T-helper 17 cell (primary cell): Measurements from ENCODE around the gene PPP1R14B. TPM values are rescaled to one million over a fixed set of nuclear protein-coding genes. Genes with fewer than 3 reads are reported as not detected.

Source experiments
- ATAC-seq: fragments of 150-1000 bp; cut with Tn5 transposase; 2 replicates; pipeline ENCODE4 v1.10.0; 2021; ENCODE audit warnings: mild to moderate bottlenecking, moderate library complexity
- DNase-seq, 3 donors: peaks; one replicate each; pipeline versions ENCODE4 v3.0.0 to v3.0.0-alpha.2; 2020 to 2021
- H3K9me3 ChIP-seq: one replicate; pipeline ENCODE4 v1.7.0; 2013; ENCODE audit warnings: low read length, mild to moderate bottlenecking; ENCODE audit not compliant: control insufficient read depth, poor library complexity, severe bottlenecking
- H3K27ac Mint-ChIP-seq: one replicate; pipeline ENCODE4 v1.8.0; 2022; ENCODE audit warnings: mild to moderate bottlenecking, moderate library complexity, mixed read lengths
- H3K27me3 Mint-ChIP-seq: one replicate; pipeline ENCODE4 v1.8.0; 2022; ENCODE audit warnings: mixed read lengths
- H3K36me3 Mint-ChIP-seq: one replicate; pipeline ENCODE4 v1.8.0; 2022; ENCODE audit warnings: low read depth, mixed read lengths
- H3K4me1 Mint-ChIP-seq: one replicate; pipeline ENCODE4 v1.8.0; 2022; ENCODE audit warnings: mild to moderate bottlenecking, mixed read lengths
- H3K4me3 Mint-ChIP-seq: one replicate; pipeline ENCODE4 v1.8.0; 2022; ENCODE audit warnings: mild to moderate bottlenecking, moderate library complexity, mixed read lengths
- total RNA-seq, 4 donors: library from RNA in 2 of 4; stranded (reverse) in 2 of 4; gene quantifications; one replicate each; pipeline ENCODE4 v1.2.3 and lab custom pipeline; 2022 to 2026

Gene PPP1R14B
- total RNA-seq, 2 donors from 2014 or later: 38.7 to 48.2 TPM

DNA sequence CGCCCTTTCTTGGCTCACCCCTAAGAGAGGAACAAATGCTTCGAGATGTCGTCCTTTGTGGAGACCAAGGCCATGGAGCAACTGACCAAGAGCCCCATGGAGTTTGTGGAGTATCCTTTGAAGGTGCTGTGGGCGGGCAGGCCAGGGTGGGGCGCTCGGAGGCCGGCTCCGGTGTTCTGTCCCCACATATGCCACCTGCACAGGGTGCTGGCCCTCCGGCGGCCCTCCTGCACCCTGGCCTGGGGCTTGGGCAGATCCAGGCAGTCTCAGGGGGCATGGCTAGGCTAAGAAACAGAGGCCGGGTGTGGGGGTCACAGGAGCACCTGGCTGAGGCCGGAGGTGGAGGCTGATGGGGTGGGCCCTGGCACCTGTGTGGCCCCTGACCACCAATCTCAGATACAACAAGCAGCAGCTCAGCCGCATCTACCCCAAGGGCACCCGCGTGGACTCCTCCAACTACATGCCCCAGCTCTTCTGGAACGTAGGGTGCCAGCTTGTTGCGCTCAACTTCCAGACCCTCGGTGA is 14.9 kb upstream of the PPP1R14B start:
- H3K4me1 Mint-ChIP-seq: peaks cover 13% of the 10 kb centered on the region
- no peak for ATAC-seq
- no peak overlapping the region for H3K4me3 Mint-ChIP-seq
- DNase-seq: no peak
- H3K36me3 Mint-ChIP-seq: peaks cover 5% of the 10 kb centered on the region
- no peaks in the 10 kb centered on the region for H3K27me3 Mint-ChIP-seq
- H3K9me3 ChIP-seq: no peaks in the 10 kb centered on the region
- H3K27ac Mint-ChIP-seq: no peak overlapping the region

DNA sequence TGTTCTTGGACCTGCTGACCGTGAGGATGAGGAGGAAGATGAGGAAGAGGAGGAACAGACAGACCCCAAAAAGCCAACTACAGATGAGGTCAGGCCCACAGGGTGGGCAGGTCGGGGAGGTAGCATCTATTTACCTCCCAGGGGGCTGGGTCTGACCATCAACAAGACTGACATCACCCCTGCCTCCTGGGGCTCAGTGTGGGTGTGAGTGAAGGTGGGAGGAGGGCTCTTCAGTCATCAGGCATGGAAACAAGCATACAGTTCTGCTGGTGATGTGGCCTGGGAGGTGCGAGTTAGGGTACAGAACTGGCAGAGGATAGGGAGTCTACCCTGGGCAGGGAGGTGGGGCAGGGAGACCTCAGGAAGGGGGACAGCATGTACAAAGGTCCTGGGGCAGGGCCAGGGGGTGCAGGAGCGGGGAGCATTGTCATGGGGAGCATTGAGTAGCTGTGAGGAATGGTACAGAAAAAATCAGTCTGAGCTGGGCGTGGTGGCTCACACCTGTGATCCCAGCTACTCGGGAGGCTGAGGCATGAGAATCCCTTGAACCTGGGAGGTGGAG is 13.5 kb upstream of the PPP1R14B start:
- Mint-ChIP-seq H3K4me3 (no peak overlapping the region), H3K4me1 (peaks cover 13% of the 10 kb centered on the region), H3K36me3 (peaks cover 5% of the 10 kb centered on the region), H3K27me3 (no peaks in the 10 kb centered on the region), H3K27ac (peak overlapping the region; percentile 86)
- ATAC-seq (no peak), DNase-seq (no peak)
- no peaks in the 10 kb centered on the region for H3K9me3 ChIP-seq

DNA sequence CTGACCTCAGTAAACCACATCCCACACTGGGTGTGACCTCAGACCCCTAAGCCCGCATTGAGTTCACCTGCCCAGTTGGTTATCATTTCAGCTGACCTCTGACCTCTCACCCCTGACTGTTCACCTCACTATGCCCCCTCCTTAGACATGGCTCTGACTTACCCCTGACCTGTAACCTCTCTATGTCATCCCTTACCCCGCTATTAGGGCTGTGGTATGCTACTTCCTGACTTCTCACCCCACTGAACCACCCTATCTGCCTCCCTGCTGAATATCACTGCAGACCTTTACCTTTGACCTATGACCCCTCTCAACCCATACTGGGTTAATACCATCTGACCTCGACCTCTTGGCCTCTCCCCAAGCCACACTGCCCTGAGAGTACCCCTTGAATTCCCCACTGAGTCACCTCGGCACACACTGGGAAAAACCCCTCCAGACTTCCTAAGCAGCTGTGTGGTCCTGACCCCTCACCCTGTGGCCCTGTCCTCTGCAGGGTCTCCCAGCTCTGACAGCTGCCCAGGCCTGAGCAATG is 12.9 kb upstream of the PPP1R14B start:
- no peaks in the 10 kb centered on the region for H3K9me3 ChIP-seq
- DNase-seq (no peak), ATAC-seq (peak; percentile 35)
- Mint-ChIP-seq H3K27ac (peak overlapping the region; percentile 86), H3K4me3 (no peak overlapping the region), H3K27me3 (no peaks in the 10 kb centered on the region), H3K4me1 (peaks cover 13% of the 10 kb centered on the region), H3K36me3 (peaks cover 5% of the 10 kb centered on the region)

DNA sequence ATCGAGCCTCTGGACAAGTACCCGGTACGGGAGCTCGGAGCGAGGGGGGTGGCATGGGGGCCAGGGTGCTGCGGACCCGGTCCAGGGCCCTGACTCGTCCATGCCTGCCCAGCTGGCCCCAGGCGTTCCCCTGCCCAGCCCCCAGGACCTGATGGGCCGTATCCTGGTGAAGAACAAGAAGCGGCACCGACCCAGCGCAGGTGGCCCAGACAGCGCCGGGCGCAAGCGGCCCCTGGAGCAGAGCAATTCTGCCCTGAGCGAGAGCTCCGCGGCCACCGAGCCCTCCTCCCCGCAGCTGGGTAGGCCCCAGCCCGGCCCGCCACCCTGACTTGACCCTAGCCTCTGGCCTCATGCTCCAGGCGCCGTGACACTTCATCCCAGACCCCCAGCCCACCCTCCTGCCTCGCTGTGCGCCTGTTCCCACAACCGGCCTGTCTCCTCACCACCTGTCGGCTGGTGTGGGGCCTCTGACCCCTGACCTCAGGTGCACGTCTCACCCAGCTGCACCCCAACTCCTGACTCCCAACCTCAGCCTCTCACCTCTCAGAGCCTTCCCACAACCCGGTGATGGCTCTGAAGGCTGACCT is 12.3 kb upstream of the PPP1R14B start:
- Mint-ChIP-seq H3K4me3 (no peak overlapping the region), H3K4me1 (peaks cover 13% of the 10 kb centered on the region), H3K36me3 (peaks cover 5% of the 10 kb centered on the region), H3K27me3 (no peaks in the 10 kb centered on the region), H3K27ac (peak overlapping the region; percentile 86)
- DNase-seq: no peak
- no peak for ATAC-seq
- no peaks in the 10 kb centered on the region for H3K9me3 ChIP-seq

DNA sequence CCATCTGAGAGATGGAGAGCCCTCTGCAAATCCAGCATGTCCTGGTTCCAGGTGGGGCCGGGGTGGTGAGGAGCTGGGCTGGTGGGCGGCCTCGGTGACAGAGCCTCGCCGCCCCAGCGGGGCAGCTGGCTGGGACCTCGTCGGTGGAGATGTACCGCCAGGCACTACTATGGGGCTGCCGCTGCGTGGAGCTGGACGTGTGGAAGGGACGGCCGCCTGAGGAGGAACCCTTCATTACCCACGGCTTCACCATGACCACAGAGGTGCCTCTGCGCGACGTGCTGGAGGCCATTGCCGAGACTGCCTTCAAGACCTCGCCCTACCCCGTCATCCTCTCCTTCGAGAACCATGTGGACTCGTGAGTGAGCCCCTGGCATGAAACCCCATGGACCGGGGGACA is 11.6 kb upstream of the PPP1R14B start:
- no peak overlapping the region for H3K27ac Mint-ChIP-seq
- no peak overlapping the region for H3K4me3 Mint-ChIP-seq
- peaks cover 13% of the 10 kb centered on the region for H3K4me1 Mint-ChIP-seq
- H3K36me3 Mint-ChIP-seq: peaks cover 5% of the 10 kb centered on the region
- ATAC-seq (no peak), DNase-seq (no peak)
- H3K9me3 ChIP-seq: no peaks in the 10 kb centered on the region
- no peaks in the 10 kb centered on the region for H3K27me3 Mint-ChIP-seq

DNA sequence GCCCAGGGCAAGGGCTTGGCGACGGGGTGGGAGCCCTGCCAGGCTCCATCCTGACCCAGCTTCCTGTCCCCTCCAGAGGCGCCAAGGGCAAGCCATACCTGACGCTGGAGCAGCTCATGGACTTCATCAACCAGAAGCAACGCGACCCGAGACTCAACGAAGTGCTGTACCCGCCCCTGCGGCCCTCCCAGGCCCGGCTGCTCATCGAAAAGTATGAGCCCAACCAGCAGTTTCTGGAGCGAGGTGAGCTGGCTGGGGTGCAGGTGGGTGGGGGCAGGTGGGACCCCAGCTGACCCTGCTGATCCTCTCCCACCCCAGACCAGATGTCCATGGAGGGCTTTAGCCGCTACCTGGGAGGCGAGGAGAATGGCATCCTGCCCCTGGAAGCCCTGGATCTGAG is 9.6 kb upstream of the PPP1R14B start:
- H3K9me3 ChIP-seq: no peaks in the 10 kb centered on the region
- peaks cover 17% of the 10 kb centered on the region for H3K4me1 Mint-ChIP-seq
- no peak overlapping the region for H3K27ac Mint-ChIP-seq
- peaks cover 5% of the 10 kb centered on the region for H3K36me3 Mint-ChIP-seq
- no peak for ATAC-seq
- H3K27me3 Mint-ChIP-seq: no peaks in the 10 kb centered on the region
- DNase-seq: no peak
- no peak overlapping the region for H3K4me3 Mint-ChIP-seq

DNA sequence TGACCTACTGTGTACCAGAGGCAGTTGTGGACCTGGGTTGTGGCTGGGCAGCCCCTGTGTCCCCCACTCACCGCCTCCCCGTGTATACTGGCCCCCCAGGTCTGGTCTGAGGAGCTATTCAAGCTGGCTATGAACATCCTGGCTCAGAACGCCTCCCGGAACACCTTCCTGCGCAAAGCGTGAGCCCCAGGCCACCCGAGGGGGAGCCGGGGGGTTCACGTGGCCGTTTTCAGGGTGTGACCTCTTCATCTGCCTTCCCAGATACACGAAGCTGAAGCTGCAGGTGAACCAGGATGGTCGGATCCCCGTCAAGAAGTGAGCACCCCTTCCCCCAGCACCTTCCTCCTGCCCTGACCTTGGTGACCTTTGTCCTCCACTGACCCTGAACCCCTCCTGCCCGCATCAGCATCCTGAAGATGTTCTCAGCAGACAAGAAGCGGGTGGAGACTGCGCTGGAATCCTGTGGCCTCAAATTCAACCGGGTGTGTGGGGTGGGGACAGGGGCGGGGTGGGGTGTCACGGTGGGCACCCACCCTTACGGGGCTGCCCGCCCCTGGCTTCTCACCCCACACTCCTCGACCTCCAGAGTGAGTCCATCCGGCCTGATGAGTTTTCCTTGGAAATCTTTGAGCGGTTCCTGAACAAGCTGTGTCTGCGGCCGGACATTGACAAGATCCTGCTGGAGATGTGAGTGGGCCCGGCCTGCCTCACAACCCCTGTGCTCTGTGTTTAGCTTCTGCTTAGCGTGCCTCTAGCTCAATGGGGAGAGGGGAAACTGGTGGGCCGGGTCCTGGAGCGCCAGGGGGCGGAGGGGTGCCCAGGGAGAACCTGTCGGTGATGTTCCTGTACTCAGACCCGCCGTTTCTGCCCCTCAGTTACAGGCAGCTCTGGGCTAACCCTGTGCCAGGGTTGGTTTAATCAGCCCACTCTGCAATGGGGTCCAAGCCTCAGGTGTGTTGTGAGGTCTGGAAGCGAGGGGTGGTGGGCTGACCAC is 8.7 kb upstream of the PPP1R14B start:
- H3K4me3 Mint-ChIP-seq: no peak overlapping the region
- H3K9me3 ChIP-seq: no peaks in the 10 kb centered on the region
- H3K36me3 Mint-ChIP-seq: peaks cover 5% of the 10 kb centered on the region
- ATAC-seq: no peak
- H3K4me1 Mint-ChIP-seq: peaks cover 19% of the 10 kb centered on the region
- H3K27ac Mint-ChIP-seq: no peak overlapping the region
- DNase-seq: no peak
- H3K27me3 Mint-ChIP-seq: no peaks in the 10 kb centered on the region

DNA sequence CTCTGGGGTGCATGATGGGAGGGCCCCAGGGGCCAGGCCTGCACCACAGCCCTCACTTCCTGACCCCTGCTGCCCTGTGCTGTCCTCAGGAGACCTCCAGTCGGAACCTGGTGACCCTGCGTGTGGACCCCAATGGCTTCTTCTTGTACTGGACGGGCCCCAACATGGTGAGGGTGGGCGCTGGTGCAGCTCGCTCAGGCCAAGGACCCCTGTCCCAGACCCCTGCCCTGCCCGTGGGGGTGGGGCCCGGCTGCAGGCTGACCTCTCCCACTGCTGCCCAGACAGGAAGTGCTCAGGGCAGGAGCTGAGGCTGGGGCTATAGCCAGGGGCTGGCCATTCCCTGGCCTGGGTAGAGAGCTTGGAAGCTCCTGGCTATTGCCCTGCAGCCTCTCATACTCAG is 7.6 kb upstream of the PPP1R14B start:
- ATAC-seq: no peak
- no peak for DNase-seq
- Mint-ChIP-seq H3K4me3 (no peak overlapping the region), H3K4me1 (peaks cover 14% of the 10 kb centered on the region), H3K27ac (no peak overlapping the region), H3K36me3 (peaks cover 1% of the 10 kb centered on the region), H3K27me3 (no peaks in the 10 kb centered on the region)
- H3K9me3 ChIP-seq: no peaks in the 10 kb centered on the region

DNA sequence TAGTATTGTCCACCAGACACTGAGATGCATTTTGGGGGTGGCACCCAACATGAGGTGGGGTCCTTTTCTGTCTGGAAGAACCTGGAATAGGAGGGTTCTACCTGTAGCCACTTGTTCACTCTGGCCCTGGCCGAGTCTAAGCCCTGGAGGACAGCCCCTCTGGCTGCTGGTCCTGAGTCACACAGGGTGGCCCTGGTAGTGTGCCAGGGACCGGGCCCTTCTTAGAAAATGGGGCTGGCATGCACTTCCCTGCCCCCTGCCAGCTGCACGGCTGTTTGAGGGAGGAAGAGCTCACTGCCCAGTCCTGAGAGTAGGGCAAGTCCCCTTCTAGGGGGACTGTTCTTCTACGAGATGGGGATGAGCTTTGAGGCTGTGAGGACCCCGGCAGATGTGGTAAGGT is 6.7 kb upstream of the PPP1R14B start:
- H3K4me3 Mint-ChIP-seq: peak overlapping the region; percentile 25
- no peaks in the 10 kb centered on the region for H3K9me3 ChIP-seq
- no peak for DNase-seq
- H3K36me3 Mint-ChIP-seq: no peaks in the 10 kb centered on the region
- H3K27ac Mint-ChIP-seq: no peak overlapping the region
- no peak for ATAC-seq
- peaks cover 13% of the 10 kb centered on the region for H3K4me1 Mint-ChIP-seq
- H3K27me3 Mint-ChIP-seq: no peaks in the 10 kb centered on the region

DNA sequence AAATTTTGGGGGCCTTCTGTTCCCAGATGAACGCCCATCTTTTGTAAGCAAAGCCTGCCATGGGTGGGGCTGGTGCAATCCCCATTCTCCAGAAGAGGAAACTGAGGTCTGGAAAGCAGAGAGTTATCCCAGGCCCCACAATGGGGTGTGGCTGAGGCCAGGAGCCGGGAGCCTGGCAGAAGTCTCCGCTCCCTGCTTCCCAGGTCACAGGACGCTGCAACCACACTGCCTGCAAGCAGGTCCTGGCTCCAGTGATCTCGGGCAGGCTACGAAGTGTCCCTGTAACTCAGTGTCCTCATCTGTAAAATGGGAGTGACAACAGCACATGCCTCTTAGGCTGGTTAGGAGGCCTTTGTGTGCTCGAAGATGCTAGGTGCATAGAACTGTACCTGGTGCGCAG is 6.3 kb upstream of the PPP1R14B start:
- H3K4me3 Mint-ChIP-seq: peak overlapping the region; percentile 94
- no peaks in the 10 kb centered on the region for H3K36me3 Mint-ChIP-seq
- no peaks in the 10 kb centered on the region for H3K9me3 ChIP-seq
- no peaks in the 10 kb centered on the region for H3K27me3 Mint-ChIP-seq
- no peak for DNase-seq
- no peak for ATAC-seq
- H3K4me1 Mint-ChIP-seq: peaks cover 13% of the 10 kb centered on the region
- H3K27ac Mint-ChIP-seq: no peak overlapping the region

DNA sequence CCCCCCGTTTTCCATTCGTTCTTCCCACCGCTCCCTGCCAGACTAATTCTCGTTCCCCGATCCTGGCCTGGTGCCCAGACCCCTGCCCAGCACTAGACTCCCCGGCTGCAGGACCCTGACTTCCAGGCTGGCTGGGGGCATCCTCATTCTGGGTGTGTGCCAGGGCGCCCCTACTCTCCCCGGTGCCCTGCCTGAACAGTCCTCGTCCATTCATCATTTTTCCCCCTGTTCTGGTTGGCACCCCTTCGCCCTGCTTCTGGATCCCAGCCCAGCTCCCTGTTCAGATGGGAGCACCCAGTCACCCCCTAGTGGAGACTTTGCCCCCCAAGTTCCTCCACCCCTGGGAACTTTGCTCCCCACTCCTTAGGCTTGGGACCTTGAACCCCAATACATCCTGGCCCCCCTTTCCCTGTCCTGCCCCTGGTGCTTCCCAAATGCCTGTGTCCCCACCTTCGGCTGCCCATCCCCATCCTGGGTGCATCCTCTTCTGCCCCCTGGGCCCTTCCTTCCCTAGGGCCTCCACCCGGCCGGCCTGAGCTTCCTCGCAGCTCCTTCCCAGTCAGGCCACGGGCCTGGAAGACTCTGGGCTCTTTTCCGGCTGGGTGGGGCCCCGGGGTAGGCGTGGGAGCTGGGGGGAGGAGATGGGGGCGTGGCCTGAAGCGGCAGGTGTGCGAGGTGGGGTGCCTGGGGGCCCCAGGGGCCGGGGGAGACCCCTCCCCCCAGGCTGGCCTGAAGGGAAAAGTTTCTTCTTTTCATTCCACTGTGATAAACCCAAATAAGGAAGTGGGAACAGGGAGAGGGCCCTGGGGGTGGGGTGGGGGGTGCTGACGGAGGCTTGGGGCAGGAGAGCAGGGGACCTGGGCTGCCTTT is 5.5 kb upstream of the PPP1R14B start:
- peaks cover 13% of the 10 kb centered on the region for H3K4me1 Mint-ChIP-seq
- no peaks in the 10 kb centered on the region for H3K36me3 Mint-ChIP-seq
- ATAC-seq: no peak
- no peaks in the 10 kb centered on the region for H3K27me3 Mint-ChIP-seq
- peak overlapping the region; percentile 86 for H3K27ac Mint-ChIP-seq
- DNase-seq: no peak
- H3K9me3 ChIP-seq: no peaks in the 10 kb centered on the region
- peak overlapping the region; percentile 94 for H3K4me3 Mint-ChIP-seq

DNA sequence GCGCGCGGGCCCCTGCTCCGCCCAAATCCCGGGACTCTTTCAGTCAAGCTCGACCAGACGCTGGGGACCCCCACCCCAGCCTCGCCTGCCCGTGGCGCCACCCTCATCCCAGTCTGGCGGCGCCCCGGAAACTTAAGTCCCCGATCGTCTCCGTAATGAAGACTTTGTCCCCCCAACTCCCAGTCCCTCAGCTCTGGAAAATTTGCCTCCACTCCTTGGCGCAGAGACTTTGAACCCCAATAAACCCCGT is 4.9 kb upstream of the PPP1R14B start:
- no peaks in the 10 kb centered on the region for H3K9me3 ChIP-seq
- Mint-ChIP-seq H3K27ac (peak overlapping the region; percentile 86), H3K36me3 (no peaks in the 10 kb centered on the region), H3K27me3 (no peaks in the 10 kb centered on the region), H3K4me3 (peak overlapping the region; percentile 94), H3K4me1 (peaks cover 13% of the 10 kb centered on the region)
- DNase-seq (no peak), ATAC-seq (no peak)
